ENCODE data around the gene ATXN7.

ATXN7 gene

DNA sequence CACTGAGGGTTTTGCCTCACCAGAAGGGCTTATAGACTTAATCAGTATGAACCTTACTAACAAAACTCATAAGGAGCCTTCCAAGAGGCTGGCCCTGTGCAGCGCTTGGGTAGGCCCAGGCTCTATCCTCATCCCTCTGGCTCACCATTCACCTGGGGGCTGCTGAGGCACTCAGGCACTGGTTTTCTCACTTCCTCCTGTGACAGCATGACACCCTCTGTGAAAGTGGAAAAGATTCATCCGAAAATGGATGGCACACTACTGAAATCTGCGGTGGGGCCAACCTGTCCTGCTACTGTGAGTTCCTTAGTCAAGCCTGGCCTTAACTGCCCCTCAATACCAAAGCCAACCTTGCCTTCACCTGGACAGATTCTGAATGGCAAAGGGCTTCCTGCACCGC is 118.3 kb downstream of the ATXN7 start:
- no peak overlapping the region for H3K27ac ChIP-seq
- no peak for TF ChIP-seq ZFX (IDR thresholded peaks at IDR 0.05)
- TF ChIP-seq, protein P1, sequence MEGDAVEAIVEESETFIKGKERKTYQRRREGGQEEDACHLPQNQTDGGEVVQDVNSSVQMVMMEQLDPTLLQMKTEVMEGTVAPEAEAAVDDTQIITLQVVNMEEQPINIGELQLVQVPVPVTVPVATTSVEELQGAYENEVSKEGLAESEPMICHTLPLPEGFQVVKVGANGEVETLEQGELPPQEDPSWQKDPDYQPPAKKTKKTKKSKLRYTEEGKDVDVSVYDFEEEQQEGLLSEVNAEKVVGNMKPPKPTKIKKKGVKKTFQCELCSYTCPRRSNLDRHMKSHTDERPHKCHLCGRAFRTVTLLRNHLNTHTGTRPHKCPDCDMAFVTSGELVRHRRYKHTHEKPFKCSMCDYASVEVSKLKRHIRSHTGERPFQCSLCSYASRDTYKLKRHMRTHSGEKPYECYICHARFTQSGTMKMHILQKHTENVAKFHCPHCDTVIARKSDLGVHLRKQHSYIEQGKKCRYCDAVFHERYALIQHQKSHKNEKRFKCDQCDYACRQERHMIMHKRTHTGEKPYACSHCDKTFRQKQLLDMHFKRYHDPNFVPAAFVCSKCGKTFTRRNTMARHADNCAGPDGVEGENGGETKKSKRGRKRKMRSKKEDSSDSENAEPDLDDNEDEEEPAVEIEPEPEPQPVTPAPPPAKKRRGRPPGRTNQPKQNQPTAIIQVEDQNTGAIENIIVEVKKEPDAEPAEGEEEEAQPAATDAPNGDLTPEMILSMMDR (conservative IDR thresholded peaks at IDR 0.05): no peak

DNA sequence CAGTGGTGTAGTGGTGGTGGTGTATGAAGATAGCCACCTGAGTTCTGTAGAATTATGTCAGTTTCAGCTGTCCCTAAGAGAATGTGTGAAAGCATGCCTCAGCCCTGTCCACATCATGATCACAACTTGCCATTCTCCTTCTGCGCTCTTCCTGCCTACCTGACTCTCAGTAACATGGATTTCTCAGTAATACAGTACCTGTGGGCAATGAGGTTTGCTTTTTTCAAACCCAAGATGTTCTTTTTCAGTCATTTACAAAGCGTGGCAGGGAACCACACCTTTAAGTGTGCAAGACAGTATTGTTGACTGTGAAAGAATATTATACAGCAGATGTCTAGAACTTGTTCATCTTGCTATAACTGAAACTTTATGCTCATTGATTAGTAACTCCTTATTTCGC is 120.7 kb downstream of the ATXN7 start:
- H3K27ac ChIP-seq: no peak overlapping the region
- no peak for TF ChIP-seq ZFX (IDR thresholded peaks at IDR 0.05)

DNA sequence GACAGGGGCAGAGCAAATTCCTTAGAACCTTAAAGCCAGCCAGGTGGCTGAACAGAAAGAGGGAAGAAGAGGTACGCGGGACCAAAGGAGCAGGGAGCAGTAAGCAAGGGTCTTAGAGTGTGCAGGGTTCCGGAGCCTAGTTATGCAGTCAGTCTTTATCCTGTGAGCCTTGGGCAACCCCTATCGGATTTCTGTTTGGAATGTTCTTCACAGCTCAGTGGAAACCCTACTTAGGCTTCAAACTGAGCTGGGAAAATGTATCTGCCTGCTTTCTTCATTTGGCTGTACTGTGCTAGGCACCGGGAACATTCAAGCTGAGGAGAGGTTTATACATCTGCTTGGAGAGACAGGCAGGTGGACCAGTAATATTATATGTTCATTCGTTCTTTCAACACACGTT is 122.5 kb downstream of the ATXN7 start:
- TF ChIP-seq, protein P1 (conservative IDR thresholded peaks at IDR 0.05): no peak
- no peak for TF ChIP-seq ZFX (IDR thresholded peaks at IDR 0.05)

DNA sequence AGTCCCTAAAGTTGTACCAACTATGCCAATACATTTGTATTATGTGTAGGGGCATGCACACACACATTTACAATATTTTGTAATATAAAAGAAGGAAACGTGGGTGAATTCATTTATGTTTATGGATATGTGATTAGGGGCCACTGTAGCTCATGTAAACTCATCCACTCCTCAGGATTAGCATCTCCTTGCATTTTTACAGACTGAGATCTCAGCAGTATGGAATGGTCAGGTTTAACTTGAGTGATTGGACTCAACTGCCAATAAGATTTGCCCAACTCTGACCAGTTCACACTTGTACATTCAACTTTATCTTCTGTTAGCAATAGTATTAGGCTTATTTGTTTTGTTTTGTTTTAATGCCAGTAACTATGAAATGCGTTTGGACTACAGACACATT is 123.2 kb downstream of the ATXN7 start:
- TF ChIP-seq, protein P1 (conservative IDR thresholded peaks at IDR 0.05): no peak
- no peak for TF ChIP-seq ZFX (IDR thresholded peaks at IDR 0.05)
- no peak overlapping the region for H3K27ac ChIP-seq

More for the DNA sequence above, 122.5 kb downstream of the ATXN7 start:
- no peak overlapping the region for H3K27ac ChIP-seq

DNA sequence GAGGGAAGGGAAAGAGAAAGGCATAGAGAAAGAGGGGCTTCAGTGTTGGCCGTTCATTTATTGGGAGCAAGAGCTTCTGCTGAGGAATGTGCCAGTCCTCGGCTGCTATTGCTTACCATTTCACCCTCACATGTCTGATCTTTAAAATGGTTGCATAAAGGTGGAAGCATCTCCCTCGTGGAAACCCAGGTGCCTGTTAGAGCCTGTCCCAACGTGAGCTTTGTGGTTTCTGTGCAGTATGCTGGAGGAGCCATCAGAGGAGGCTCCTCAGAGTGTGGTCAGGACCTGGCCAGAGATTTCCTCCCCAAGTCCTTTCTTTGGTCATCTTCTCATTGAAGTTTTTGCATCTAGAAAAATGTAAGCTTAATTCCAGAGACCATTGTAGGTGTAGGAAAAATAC is 125.3 kb downstream of the ATXN7 start:
- TF ChIP-seq, protein P1 (conservative IDR thresholded peaks at IDR 0.05): no peak
- no peak for TF ChIP-seq ZFX (IDR thresholded peaks at IDR 0.05)
- H3K27ac ChIP-seq: no peak overlapping the region

DNA sequence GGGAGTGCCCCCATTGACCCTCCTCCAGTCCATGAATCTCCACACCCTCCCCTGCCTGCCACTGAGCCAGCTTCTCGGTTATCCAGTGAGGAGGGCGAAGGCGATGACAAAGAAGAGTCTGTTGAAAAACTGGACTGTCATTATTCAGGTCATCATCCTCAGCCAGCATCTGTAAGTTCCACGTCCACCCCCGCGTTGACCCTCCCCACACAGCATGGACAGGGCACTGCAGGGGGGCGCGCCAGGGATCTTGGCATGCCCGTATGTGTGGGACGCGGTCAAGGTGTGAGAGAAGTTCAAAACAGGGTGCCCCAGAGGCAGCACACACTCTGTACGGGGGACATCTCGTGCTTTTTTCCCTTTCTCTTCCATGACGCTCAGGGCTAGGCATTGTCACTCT is 126.5 kb downstream of the ATXN7 start:
- H3K27ac ChIP-seq: no peak overlapping the region
- TF ChIP-seq ZFX (IDR thresholded peaks at IDR 0.05): no peak
- TF ChIP-seq, protein P1 (conservative IDR thresholded peaks at IDR 0.05): no peak

DNA sequence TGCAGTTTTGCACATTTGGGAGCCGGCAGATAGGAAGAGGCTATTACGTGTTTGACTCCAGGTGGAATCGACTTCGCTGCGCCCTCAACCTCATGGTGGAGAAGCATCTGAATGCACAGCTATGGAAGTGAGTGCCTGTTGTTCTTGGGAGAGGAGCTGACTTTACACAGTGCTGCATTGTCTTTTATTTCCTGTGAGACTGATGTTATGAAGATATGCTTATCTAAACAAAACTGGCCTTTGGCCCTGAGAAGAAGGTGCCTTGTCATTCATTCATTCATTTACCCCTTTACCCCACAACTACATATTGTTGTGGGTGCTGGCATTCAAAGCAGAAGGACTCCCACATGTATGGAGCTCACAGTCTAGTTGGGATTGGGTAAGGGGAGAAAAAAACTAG is 127.1 kb downstream of the ATXN7 start:
- no peak for TF ChIP-seq ZFX (IDR thresholded peaks at IDR 0.05)
- TF ChIP-seq, protein P1 (conservative IDR thresholded peaks at IDR 0.05): no peak
- no peak overlapping the region for H3K27ac ChIP-seq

DNA sequence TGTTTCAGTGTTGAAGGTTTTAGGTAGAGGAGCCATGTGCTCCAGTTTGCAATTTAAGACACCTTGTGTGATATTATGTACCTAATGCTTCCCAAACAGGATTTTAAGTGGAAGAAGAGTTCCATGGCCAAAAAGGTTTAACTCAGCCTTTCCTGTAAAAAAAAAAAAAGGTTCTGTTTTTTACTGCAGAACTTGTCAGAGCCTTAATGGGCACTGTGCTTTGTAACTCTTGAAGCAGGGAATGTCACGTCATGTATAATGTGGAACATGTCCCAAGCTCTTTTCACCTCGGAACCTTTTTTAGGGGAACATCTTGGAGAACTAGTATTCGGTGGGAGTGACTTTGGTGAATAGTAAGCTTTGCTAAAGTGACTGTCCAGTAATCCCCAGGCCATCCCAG is 128.0 kb downstream of the ATXN7 start:
- H3K27ac ChIP-seq: no peak overlapping the region
- TF ChIP-seq, protein P1 (conservative IDR thresholded peaks at IDR 0.05): no peak
- TF ChIP-seq ZFX (IDR thresholded peaks at IDR 0.05): no peak
